Esophagus (tissue), 2 donors: Measurements from ENCODE around the gene MIP. TPM values are rescaled to one million over a fixed set of nuclear protein-coding genes. Genes with fewer than 3 reads are reported as not detected.
"Not testable (repeated sequence)": the region's sequence is repeated elsewhere in the genome, so short reads cannot be mapped to it uniquely, and the experiment has no call there.

Experiments used
- H3K27ac ChIP-seq, 2 donors: one replicate each; pipeline ENCODE4 v1.5.1; 2013; ENCODE audit warnings: low read depth in 2 of 2, mild to moderate bottlenecking in 2 of 2, inconsistent platforms in 1 of 2, low read length in 1 of 2, moderate library complexity in 1 of 2
- H3K27me3 ChIP-seq, 2 donors: one replicate each; pipeline ENCODE4 v1.6.1; 2013; ENCODE audit warnings: low read length in 2 of 2, control low read depth in 1 of 2, mild to moderate bottlenecking in 1 of 2; ENCODE audit not compliant: insufficient read depth in 2 of 2, control insufficient read depth in 1 of 2
- H3K36me3 ChIP-seq, 2 donors: one replicate each; pipeline ENCODE4 v1.6.1; 2013; ENCODE audit warnings: low read length in 1 of 2; ENCODE audit not compliant: control insufficient read depth in 2 of 2, insufficient read depth in 2 of 2
- H3K4me1 ChIP-seq, 2 donors: one replicate each; pipeline ENCODE4 v1.6.1; 2013; ENCODE audit warnings: low read length in 1 of 2; ENCODE audit not compliant: control insufficient read depth in 2 of 2, insufficient read depth in 2 of 2
- H3K4me3 ChIP-seq, 2 donors: one replicate each; pipeline ENCODE4 v1.5.1; 2013; ENCODE audit warnings: low read length in 2 of 2, mild to moderate bottlenecking in 2 of 2, low read depth in 1 of 2, moderate library complexity in 1 of 2
- H3K9me3 ChIP-seq, 2 donors: one replicate each; pipeline ENCODE4 v1.6.1; 2013; ENCODE audit warnings: mild to moderate bottlenecking in 2 of 2, low read depth in 1 of 2, low read length in 1 of 2, moderate library complexity in 1 of 2; ENCODE audit not compliant: control insufficient read depth in 2 of 2, insufficient read depth in 1 of 2
- WGBS, 2 donors: extraction: QIAGEN DNeasy Blood & Tissue Kit; methylation state at CpG; one replicate each; pipeline ENCODE4 v1.1.7; 2013; 5-methylcytosine and 5-hydroxymethylcytosine counted together
- polyA plus RNA-seq, 2 donors: library from polyadenylated mRNA; stranded (reverse); fragments of 200-250 nt; gene quantifications; one replicate each; pipeline ENCODE4 v1.2.3, GENCODE V29; 2013
- donor health status: healthy with polysubstance abuse.
- donor health status: Bipolar disorder and iron deficiency.

Gene MIP
- polyA plus RNA-seq, 2 donors, result 0.04 TPM; not detected in 1

DNA sequence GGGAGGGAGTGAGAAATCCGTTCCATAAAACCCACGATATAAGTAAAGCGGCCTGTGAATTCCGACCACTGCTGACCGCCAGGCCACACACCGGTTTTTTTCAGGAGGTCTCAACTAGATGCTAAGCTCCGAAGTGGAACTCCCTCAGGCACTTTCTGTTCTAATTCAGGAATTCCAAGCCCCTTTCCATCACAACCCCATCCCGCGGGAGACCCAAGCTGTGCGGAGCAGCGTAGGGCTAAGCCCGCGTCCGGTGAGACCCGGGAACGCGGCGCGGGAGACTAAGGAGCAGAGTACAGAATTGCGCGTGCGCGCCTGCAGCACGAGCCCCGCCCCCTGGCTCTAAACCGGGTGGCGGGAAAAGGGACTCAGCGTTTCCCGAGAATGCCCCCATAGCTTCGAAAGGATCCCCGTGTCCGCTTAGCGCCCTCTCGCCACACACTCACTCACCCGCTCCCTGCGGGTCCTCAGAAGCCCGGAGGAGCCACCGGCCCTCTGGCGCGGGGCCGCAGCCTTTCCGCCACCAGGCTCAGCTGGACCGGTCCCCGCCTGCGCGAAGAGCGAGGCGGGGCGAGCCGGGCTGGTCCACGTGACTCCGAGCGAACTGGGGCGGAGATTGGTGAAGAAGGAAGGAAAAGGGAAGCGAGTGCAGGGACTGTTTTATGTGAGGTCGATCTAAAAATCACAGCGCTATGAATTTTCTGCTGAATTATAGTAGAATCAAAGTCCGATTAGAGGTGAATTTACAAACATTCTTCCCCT lies 5.4 kb downstream of the MIP start, which contains the start of gene TIMELESS:
TIMELESS (minus strand) TSS at position 567 of the 762 bp plus-strand sequence. CDS start 15,256 bp downstream, outside the sequence.
- peaks cover 0 to 2% of the 10 kb centered on the region in 2 donors for H3K4me1 ChIP-seq
- peak within 1 kb of the TSS; percentile 69 to 92 for H3K27ac ChIP-seq
- no peaks in the 10 kb centered on the region for H3K36me3 ChIP-seq
- H3K9me3 ChIP-seq, result no peaks in the 10 kb centered on the region
- WGBS, 2 donors, result 0% methylated on average over 58 of the region's 58 CpGs
- H3K27me3 ChIP-seq, result no peaks in the 10 kb centered on the region
- H3K4me3 ChIP-seq, result peak within 1 kb of the TSS; percentile 66 to 96

- not testable (repeated sequence) for H3K9me3 ChIP-seq, H3K36me3 ChIP-seq
- WGBS, 2 donors, result 50 to 58% methylated on average over 2 of the region's 2 CpGs
Observed at GRCh38 chr12:56443208-56443607, 11.2 kb downstream of the MIP start.

DNA sequence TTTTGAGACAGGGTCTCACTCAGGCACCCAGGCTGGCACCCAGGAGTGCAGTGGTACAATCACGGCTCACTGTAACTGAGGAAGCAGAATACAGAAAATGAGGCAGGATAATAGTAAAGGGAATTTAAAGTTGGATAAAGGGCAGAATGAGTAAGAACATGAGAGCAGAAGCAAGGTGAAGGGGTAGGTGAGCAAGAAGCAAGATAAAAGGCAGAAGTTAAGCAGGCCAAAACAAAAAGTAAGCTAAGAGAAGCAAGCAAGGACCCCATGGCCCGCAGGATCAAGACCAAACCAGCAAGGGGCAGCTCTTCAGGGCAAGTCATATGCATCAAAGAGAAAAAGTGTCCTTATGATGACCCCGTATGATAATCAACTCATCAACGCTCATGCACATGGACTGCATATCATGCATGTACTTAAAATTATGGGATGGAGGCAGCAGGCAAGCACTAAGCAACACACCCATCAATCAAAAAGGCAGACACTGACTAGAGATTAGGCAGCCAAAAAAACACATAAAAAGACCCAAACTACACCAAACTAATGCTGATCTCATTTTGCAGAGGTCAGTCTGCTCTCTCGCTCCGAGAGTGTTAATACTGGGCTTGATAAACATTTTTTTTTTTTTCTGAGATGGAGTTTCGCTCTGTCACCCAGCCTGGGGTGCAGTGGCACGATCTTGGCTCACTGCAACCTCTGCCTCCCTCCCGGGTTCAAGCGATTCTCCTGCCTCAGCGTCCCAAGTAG lies 16.9 kb downstream of the MIP start:
- Histone ChIP-seq H3K36me3 (peaks cover 0 to 3% of the 10 kb centered on the region in 2 donors), H3K27me3 (no peaks in the 10 kb centered on the region), H3K4me1 (no peaks in the 10 kb centered on the region), H3K27ac (no peak overlapping the region), H3K4me3 (no peak overlapping the region), H3K9me3 (no peaks in the 10 kb centered on the region)
- WGBS, 2 donors, result 83 to 84% methylated on average over 11 of the region's 11 CpGs

More at GRCh38 chr12:56443208-56443607, 11.2 kb downstream of the MIP start:
- H3K27me3 ChIP-seq, H3K27ac ChIP-seq, H3K4me3 ChIP-seq, H3K4me1 ChIP-seq: not testable (repeated sequence)

DNA sequence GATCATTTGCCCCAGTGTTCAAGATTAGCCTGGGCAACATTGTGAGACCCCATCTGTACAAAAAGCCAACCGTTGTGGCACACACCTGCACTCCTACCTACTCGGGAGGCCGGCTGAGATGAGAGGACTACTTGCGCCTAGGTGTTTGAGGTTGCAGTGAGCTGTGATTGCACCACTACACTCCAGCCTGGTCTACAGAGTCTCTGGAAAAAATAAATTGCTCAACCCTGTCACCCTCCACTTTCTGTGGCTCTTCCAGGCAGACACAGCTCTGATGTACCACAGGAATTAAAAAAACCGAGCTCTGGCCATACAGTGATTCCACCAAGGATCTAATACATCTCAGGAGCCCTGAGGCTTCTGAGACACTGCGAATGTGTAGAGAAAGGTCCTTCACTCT lies 19.6 kb downstream of the MIP start:
- no peak overlapping the region for H3K4me3 ChIP-seq
- no peaks in the 10 kb centered on the region for H3K4me1 ChIP-seq
- H3K36me3 ChIP-seq, result peaks cover 0 to 10% of the 10 kb centered on the region in 2 donors
- H3K9me3 ChIP-seq, result no peaks in the 10 kb centered on the region
- no peaks in the 10 kb centered on the region for H3K27me3 ChIP-seq
- WGBS, 2 donors, result 95 to 97% methylated on average over 6 of the region's 6 CpGs
- no peak overlapping the region for H3K27ac ChIP-seq

- Histone ChIP-seq H3K9me3 (no peaks in the 10 kb centered on the region), H3K4me3 (no peak overlapping the region), H3K27me3 (no peaks in the 10 kb centered on the region), H3K27ac (no peak overlapping the region), H3K4me1 (no peaks in the 10 kb centered on the region), H3K36me3 (peaks cover 6 to 14% of the 10 kb centered on the region in 2 donors)
- 94 to 96% methylated on average over 3 of the region's 3 CpGs for WGBS, 2 donors
Observed at GRCh38 chr12:56431850-56432249, 22.6 kb downstream of the MIP start.

- WGBS, 2 donors, result 96 to 99% methylated on average over 11 of the region's 11 CpGs
- Histone ChIP-seq H3K36me3 (peaks cover 6 to 14% of the 10 kb centered on the region in 2 donors), H3K9me3 (no peaks in the 10 kb centered on the region), H3K4me1 (no peaks in the 10 kb centered on the region), H3K27ac (no peak overlapping the region), H3K4me3 (no peak overlapping the region), H3K27me3 (no peaks in the 10 kb centered on the region)
Observed at GRCh38 chr12:56431288-56431687, 23.2 kb downstream of the MIP start.

GRCh38 chr12:56425940-56426438 lies 28.5 kb downstream of the MIP start:
- H3K36me3 ChIP-seq, result peaks cover 10 to 21% of the 10 kb centered on the region in 2 donors
- 57 to 58% methylated on average over 3 of the region's 3 CpGs for WGBS, 2 donors
- no peaks in the 10 kb centered on the region for H3K4me1 ChIP-seq
- H3K4me3 ChIP-seq, result no peak overlapping the region
- H3K27ac ChIP-seq, result no peak overlapping the region
- H3K9me3 ChIP-seq, result no peaks in the 10 kb centered on the region
- H3K27me3 ChIP-seq, result no peaks in the 10 kb centered on the region

DNA sequence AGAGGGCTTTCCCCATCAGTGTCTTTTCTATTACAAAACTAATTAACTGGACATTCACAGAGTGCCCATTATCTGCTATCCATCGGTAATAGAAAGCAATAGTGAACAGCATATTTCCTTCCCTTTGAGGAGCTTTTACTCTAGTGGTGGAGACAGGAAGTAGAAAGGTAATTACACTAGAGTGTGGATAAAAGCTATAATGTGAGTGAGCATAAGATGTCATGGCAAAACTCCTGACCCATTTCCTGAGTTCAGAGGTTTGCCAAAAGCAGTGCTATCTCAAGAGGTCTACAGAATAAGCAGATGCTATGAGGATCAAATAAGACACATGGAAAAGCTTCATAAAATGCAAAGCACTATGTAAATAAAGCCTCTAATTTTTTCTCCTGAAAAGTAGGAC lies 29.3 kb downstream of the MIP start:
- no peaks in the 10 kb centered on the region for H3K9me3 ChIP-seq
- peaks cover 15 to 24% of the 10 kb centered on the region in 2 donors for H3K36me3 ChIP-seq
- no peaks in the 10 kb centered on the region for H3K4me1 ChIP-seq
- no peak overlapping the region for H3K4me3 ChIP-seq
- 53 to 78% methylated on average over 1 of the region's 1 CpG for WGBS, 2 donors
- H3K27me3 ChIP-seq, result no peaks in the 10 kb centered on the region
- no peak overlapping the region for H3K27ac ChIP-seq

- H3K36me3 ChIP-seq, result peaks cover 11 to 28% of the 10 kb centered on the region in 2 donors
- H3K9me3 ChIP-seq, result no peaks in the 10 kb centered on the region
- H3K4me1 ChIP-seq, result no peaks in the 10 kb centered on the region
- H3K27ac ChIP-seq, result no peak overlapping the region
- H3K4me3 ChIP-seq, result no peak overlapping the region
- H3K27me3 ChIP-seq, result no peaks in the 10 kb centered on the region
- whole genome bisulfite sequencing, 2 donors, result 82 to 89% methylated on average over 6 of the region's 6 CpGs
Observed at GRCh38 chr12:56420411-56420810, 34.0 kb downstream of the MIP start.
